B cell (primary cell): ENCODE data around the gene FTCD. TPM values are rescaled to one million over a fixed set of nuclear protein-coding genes. Genes with fewer than 3 reads are reported as not detected.

Experiments
- ATAC-seq: fragments of 200-7000 bp; cut with Tn5 transposase; one replicate; pipeline ENCODE4 v1.10.0; 2021; ENCODE audit warnings: low read depth, mild to moderate bottlenecking, moderate number of reproducible peaks, moderate library complexity
- CTCF ChIA-PET: fragments of 350-600 bp; sonication (Branson Sonifier 250); formaldehyde crosslinking; loops from one replicate; lab custom pipeline; 2021; ENCODE audit warnings: antibody characterized with exemption, inconsistent platforms; lab: Charles Lee
- POLR2A ChIA-PET: fragments of 350-600 bp; sonication (Branson Sonifier 250); formaldehyde crosslinking; loops from one replicate; lab custom pipeline; 2021; ENCODE audit warnings: antibody characterized with exemption; lab: Charles Lee
- DNase-seq: peaks from one replicate; pipeline ENCODE4 v3.0.0; 2013
- H2AFZ ChIP-seq: 2 replicates; pipeline ENCODE4 v1.6.1; 2012; ENCODE audit warnings: mild to moderate bottlenecking, low read depth, low read length; ENCODE audit not compliant: insufficient read depth, poor library complexity, severe bottlenecking
- H3K27ac ChIP-seq, 2 donors: 1 replicate in 1 of 2; 2 replicates in 1 of 2; pipeline ENCODE4 v1.5.1; 2012 to 2013; ENCODE audit warnings: low read length in 2 of 2, mild to moderate bottlenecking in 2 of 2, moderate library complexity in 1 of 2
- H3K27me3 ChIP-seq, 4 experiments: fragments of 200-600 bp in 1 of 4; sonication (generic) in 1 of 4; replicated peaks in 1 of 4; 1 replicate in 2 of 4; 2 replicates in 2 of 4; pipeline versions ENCODE4 v1.6.1 to v1.7.0; 2013 to 2016; ENCODE audit warnings: low read length in 3 of 4, mild to moderate bottlenecking in 2 of 4, mixed read lengths in 1 of 4, moderate library complexity in 1 of 4; ENCODE audit not compliant: insufficient read depth in 4 of 4, control insufficient read depth in 3 of 4; ENCODE audit errors: control extremely low read depth in 1 of 4
- H3K36me3 ChIP-seq, 2 experiments: replicated peaks in 1 of 2; 1 replicate in 1 of 2; 2 replicates in 1 of 2; pipeline versions ENCODE4 v1.6.1 to v1.7.1; 2013; ENCODE audit warnings: low read length in 1 of 2; ENCODE audit not compliant: insufficient read depth in 2 of 2, control insufficient read depth in 1 of 2; ENCODE audit errors: control extremely low read depth in 1 of 2, extremely low read depth in 1 of 2
- H3K4me1 ChIP-seq, 2 donors: fragments of 200-600 bp in 1 of 2; sonication (generic) in 1 of 2; 1 replicate in 1 of 2; 2 replicates in 1 of 2; pipeline versions ENCODE4 v1.5.1 to v1.6.1; 2013 to 2017; ENCODE audit warnings: low read length in 2 of 2; ENCODE audit not compliant: control insufficient read depth in 2 of 2, insufficient read depth in 2 of 2
- H3K4me2 ChIP-seq: replicated peaks from 2 replicates; pipeline ENCODE3; 2012; ENCODE audit warnings: mild to moderate bottlenecking, low read depth, low read length; ENCODE audit not compliant: poor library complexity, severe bottlenecking
- H3K4me3 ChIP-seq, 5 experiments: fragments of 200-600 bp in 1 of 5; sonication (generic) in 1 of 5; 1 replicate in 3 of 5; 2 replicates in 2 of 5; pipeline versions ENCODE4 v1.5.1 to v1.7.0; 2011 to 2016; ENCODE audit warnings: low read length in 4 of 5, mild to moderate bottlenecking in 4 of 5, low read depth in 2 of 5, control low read depth in 1 of 5, moderate library complexity in 1 of 5; ENCODE audit not compliant: insufficient read depth in 1 of 5; ENCODE audit errors: control extremely low read depth in 1 of 5, extremely low read depth in 1 of 5
- H3K79me2 ChIP-seq: fragments of 200-600 bp; sonication (generic); one replicate; pipeline ENCODE4 v1.6.0; 2016; ENCODE audit warnings: low read length; ENCODE audit not compliant: control insufficient read depth, insufficient read depth
- H3K9ac ChIP-seq: fragments of 200-600 bp; sonication (generic); 2 replicates; pipeline ENCODE4 v1.6.1; 2017; ENCODE audit warnings: mild to moderate bottlenecking, low read length, moderate library complexity
- H3K9me3 ChIP-seq, 3 donors: one replicate each; pipeline versions ENCODE4 v1.6.1 to v1.7.1; 2013; ENCODE audit warnings: low read length in 2 of 3; ENCODE audit not compliant: control insufficient read depth in 2 of 3, insufficient read depth in 1 of 3; ENCODE audit errors: control extremely low read depth in 1 of 3
- H4K20me1 ChIP-seq: 2 replicates; pipeline ENCODE4 v1.6.0; 2012; ENCODE audit warnings: mild to moderate bottlenecking, low read length; ENCODE audit not compliant: insufficient read depth, control insufficient read depth, poor library complexity, severe bottlenecking
- H3K27ac Mint-ChIP-seq: one replicate; pipeline ENCODE4 v1.8.0; 2021; ENCODE audit warnings: mixed read lengths
- H3K27me3 Mint-ChIP-seq: one replicate; pipeline ENCODE4 v1.8.0; 2021; ENCODE audit warnings: mixed read lengths
- H3K4me1 Mint-ChIP-seq: one replicate; pipeline ENCODE4 v1.8.0; 2021; ENCODE audit warnings: mixed read lengths
- H3K4me3 Mint-ChIP-seq: one replicate; pipeline ENCODE4 v1.8.0; 2021; ENCODE audit warnings: mixed read lengths
- H3K9me3 Mint-ChIP-seq: one replicate; pipeline ENCODE4 v1.8.0; 2022; ENCODE audit warnings: mixed read lengths; ENCODE audit not compliant: insufficient read depth
- EZH2 ChIP-seq: IDR thresholded peaks from 2 replicates; pipeline ENCODE4 v1.6.1; 2012; ENCODE audit warnings: borderline replicate concordance, low read depth, mild to moderate bottlenecking, moderate library complexity, low read length; ENCODE audit not compliant: insufficient read depth, poor library complexity, severe bottlenecking
- WGBS: methylation state at CpG from one replicate; pipeline ENCODE4 v1.1.5; 2013; ENCODE audit warnings: missing lambda C conversion rate; ENCODE audit not compliant: insufficient coverage; 5-methylcytosine and 5-hydroxymethylcytosine counted together
- intact Hi-C: fragments of 100-400 bp; cut with micrococcal nuclease; formaldehyde crosslinking; loops from one replicate; pipeline ENCODE4 v1.10.0; 2022
- polyA plus RNA-seq: library from polyadenylated mRNA; depleted of rRNA; stranded (reverse); fragments of >200 nt; gene quantifications from 2 replicates; pipeline ENCODE4 v1.2.3, GENCODE V29; 2012
- total RNA-seq, 2 donors: library from RNA; stranded (reverse); fragments of 120-200 nt in 1 of 2; gene quantifications; 1 replicate in 1 of 2; 2 replicates in 1 of 2; pipeline versions ENCODE4 v1.2.3 to v1.2.4, GENCODE V29; 2013 to 2022
- TF ChIP-seq, protein P1 (sequence below): fragments of 200-600 bp; IDR thresholded peaks from one replicate; pipeline ENCODE4 v1.8.0; 2022; ENCODE audit warnings: antibody characterized with exemption, mild to moderate bottlenecking

Gene FTCD
- total and polyA plus RNA-seq, 2 donors (not counting 1 experiment from before 2014, with no cell fraction given) = 0.22 to 0.39 TPM

DNA sequence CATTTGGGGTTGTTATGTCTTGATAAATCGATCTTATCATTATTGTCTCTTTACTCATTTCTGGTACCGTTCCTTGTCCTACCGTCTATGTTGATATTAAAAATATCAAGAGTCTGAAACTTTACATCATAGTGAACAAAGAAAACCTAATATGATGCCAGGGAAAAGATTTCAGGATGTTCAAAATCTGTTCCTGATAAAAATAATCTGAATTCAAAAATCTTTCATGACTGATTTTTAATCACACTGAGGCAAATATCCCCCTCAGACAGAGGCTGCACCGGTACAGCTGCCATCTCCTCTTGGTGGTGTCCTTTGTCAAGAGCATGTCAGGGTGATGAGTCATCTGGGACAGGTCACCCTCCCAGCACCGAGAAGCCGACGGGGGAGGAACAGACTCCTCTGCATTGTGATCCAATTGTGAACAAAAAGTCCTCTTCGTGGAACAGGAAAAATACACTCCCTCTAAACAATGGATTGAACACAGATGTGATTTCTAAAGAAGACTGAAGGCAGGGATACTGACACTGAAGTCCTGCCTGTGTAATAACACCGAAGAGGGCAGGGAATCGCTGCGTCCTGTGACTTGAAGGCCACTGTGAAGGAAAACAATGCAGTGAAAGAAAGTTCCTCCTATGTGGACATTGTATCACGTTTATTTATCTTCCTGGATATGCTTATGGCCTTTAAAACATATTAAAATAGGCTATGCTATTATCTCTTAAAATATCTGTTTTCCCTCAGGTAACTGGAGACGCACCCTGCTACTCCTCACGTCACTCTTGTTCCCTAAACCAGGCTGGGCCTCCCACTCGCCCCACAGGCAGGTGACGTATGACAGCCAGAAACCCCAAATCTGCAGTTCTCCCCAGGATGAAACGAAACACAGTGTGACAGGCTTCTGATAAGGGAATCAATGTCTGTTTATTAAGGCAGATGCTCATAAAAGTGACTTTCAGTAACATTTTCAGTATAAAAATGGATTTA is 33.1 kb upstream of the FTCD start:
- Histone ChIP-seq H3K9ac (no peak overlapping the region), H2AFZ (no peak overlapping the region), H3K9me3 (peaks cover 0 to 3% (median 0%) of the 10 kb centered on the region in 3 donors), H4K20me1 (no peaks in the 10 kb centered on the region), H3K27ac (no peak overlapping the region), H3K36me3 (peaks cover 0 to 1% of the 10 kb centered on the region in 2 experiments), H3K79me2 (no peaks in the 10 kb centered on the region), H3K4me2 (no peak overlapping the region), H3K4me3 (no peak overlapping the region), H3K27me3 (no peaks in the 10 kb centered on the region), H3K4me1 (peaks cover 0 to 12% of the 10 kb centered on the region in 2 donors)
- Mint-ChIP-seq H3K4me1 (peaks cover 6% of the 10 kb centered on the region), H3K27me3 (no peaks in the 10 kb centered on the region), H3K9me3 (no peaks in the 10 kb centered on the region), H3K4me3 (no peak overlapping the region), H3K27ac (no peak overlapping the region)
- CTCF ChIA-PET = no interaction called here
- TF ChIP-seq EZH2 = no peak
- TF ChIP-seq, protein P1, sequence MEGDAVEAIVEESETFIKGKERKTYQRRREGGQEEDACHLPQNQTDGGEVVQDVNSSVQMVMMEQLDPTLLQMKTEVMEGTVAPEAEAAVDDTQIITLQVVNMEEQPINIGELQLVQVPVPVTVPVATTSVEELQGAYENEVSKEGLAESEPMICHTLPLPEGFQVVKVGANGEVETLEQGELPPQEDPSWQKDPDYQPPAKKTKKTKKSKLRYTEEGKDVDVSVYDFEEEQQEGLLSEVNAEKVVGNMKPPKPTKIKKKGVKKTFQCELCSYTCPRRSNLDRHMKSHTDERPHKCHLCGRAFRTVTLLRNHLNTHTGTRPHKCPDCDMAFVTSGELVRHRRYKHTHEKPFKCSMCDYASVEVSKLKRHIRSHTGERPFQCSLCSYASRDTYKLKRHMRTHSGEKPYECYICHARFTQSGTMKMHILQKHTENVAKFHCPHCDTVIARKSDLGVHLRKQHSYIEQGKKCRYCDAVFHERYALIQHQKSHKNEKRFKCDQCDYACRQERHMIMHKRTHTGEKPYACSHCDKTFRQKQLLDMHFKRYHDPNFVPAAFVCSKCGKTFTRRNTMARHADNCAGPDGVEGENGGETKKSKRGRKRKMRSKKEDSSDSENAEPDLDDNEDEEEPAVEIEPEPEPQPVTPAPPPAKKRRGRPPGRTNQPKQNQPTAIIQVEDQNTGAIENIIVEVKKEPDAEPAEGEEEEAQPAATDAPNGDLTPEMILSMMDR = no peak
- no peak for ATAC-seq
- WGBS = 70% methylated on average over 4 of the region's 17 CpGs
- POLR2A ChIA-PET = no interaction called here
- no peak for DNase-seq
- intact Hi-C loops = no loop called here

DNA sequence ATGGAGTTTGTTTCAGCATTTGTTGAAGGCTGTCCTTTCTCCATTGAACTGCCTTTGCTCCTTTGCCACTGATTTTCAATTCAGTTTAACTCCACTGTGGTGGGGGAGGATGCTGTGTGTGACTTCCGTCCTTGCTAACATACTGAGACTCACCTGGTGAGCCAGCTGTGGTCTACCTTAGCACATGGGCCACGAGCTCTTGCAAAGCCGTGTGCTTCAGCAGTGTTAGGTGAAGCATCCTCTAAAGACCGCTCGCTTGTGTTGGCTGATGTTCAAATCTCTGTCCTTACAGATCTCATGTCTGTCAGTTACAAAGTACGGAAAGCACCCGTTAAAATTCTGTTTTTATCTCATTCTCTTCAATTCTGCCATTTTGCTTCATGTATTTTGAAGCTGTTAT is 32.4 kb upstream of the FTCD start:
- intact Hi-C loops = no loop called here
- no peak for ATAC-seq

More for the DNA sequence above, 32.4 kb upstream of the FTCD start:
- TF ChIP-seq, protein P1 = no peak
- TF ChIP-seq EZH2 = no peak
- no peak for DNase-seq
- no peak overlapping the region for H3K9ac ChIP-seq
- no peaks in the 10 kb centered on the region for H3K9me3 Mint-ChIP-seq
- no peak overlapping the region for H3K4me2 ChIP-seq
- no peaks in the 10 kb centered on the region for H3K27me3 ChIP-seq
- H3K36me3 ChIP-seq = no peaks in the 10 kb centered on the region
- no peak overlapping the region for H2AFZ ChIP-seq
- WGBS = 83% methylated on average over 2 of the region's 7 CpGs
- H3K27ac ChIP-seq = no peak overlapping the region
- H3K4me3 Mint-ChIP-seq = no peak overlapping the region
- H3K4me3 ChIP-seq = no peak overlapping the region
- H3K27ac Mint-ChIP-seq = no peak overlapping the region
- H3K9me3 ChIP-seq = peaks cover 0 to 3% (median 0%) of the 10 kb centered on the region in 3 donors
- peaks cover 0 to 16% of the 10 kb centered on the region in 2 donors for H3K4me1 ChIP-seq
- H3K4me1 Mint-ChIP-seq = peaks cover 6% of the 10 kb centered on the region
- no peaks in the 10 kb centered on the region for H4K20me1 ChIP-seq
- H3K79me2 ChIP-seq = peaks cover 2% of the 10 kb centered on the region
- no peaks in the 10 kb centered on the region for H3K27me3 Mint-ChIP-seq
- CTCF ChIA-PET = no interaction called here
- POLR2A ChIA-PET = no interaction called here
